ENCODE measurements around the gene AIRE.

DNA sequence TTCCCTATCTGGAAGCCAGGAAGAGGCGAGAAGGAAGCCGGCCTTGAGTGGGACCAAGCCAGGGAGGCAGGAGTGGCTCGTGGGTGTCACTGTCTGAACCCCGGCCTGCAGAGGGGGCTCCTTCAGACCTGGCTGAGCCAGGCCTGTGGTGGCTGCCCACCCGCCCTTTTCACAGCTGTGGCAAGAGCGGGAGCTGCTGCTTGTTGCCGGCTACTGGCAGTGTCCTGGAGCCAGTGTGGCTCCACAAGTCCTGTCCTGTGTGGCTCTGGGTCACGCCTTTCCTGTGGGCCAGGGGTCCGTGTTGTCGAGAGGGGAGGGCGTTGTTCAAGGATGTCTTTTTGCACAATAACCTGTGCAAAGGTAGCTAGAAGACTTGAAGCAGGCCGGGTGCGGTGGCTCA is 15.5 kb downstream of the AIRE start:
- TF ChIP-seq, protein P1, sequence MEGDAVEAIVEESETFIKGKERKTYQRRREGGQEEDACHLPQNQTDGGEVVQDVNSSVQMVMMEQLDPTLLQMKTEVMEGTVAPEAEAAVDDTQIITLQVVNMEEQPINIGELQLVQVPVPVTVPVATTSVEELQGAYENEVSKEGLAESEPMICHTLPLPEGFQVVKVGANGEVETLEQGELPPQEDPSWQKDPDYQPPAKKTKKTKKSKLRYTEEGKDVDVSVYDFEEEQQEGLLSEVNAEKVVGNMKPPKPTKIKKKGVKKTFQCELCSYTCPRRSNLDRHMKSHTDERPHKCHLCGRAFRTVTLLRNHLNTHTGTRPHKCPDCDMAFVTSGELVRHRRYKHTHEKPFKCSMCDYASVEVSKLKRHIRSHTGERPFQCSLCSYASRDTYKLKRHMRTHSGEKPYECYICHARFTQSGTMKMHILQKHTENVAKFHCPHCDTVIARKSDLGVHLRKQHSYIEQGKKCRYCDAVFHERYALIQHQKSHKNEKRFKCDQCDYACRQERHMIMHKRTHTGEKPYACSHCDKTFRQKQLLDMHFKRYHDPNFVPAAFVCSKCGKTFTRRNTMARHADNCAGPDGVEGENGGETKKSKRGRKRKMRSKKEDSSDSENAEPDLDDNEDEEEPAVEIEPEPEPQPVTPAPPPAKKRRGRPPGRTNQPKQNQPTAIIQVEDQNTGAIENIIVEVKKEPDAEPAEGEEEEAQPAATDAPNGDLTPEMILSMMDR (IDR thresholded peaks at IDR 0.05) = no peak
- no peak for TF ChIP-seq POLR2A (IDR thresholded peaks at IDR 0.05)

Data from tibial nerve (tissue), 3 donors.